Measurements from ENCODE around the gene RET.

The RET gene

GRCh38 chr10:43076876-43077420, at the start of gene RET:
Gene RET (plus strand): TSS chr10:43077069. CDS start chr10:43077259, 190 bp downstream.
- DNase-seq: no peak

GRCh38 chr10:43027331-43027955, 49.4 kb upstream of the RET start:
- DNase-seq: no peak

DNA sequence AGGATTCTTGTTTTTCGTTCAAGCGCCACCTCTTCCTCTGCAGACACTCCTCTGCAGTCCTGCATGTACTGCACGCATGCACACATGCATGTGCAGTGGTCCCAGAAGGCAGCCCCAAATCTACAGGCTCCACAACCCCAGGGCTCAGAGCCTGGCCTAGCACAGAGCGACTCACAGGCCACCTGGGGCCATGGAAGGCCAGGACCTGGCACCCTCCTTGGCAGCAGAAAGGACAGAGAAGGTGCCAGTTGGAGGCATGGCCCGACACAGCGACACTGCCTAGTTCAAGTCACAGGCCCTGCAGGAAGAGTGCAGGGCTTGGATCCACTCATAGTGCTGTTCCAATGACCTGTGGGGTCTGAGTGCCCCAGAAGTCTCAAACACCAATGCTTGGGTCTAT, 48.7 kb upstream of the RET start:
- no peak for DNase-seq

GRCh38 chr10:43029043-43029442, 47.8 kb upstream of the RET start:
- no peak for DNase-seq

DNA sequence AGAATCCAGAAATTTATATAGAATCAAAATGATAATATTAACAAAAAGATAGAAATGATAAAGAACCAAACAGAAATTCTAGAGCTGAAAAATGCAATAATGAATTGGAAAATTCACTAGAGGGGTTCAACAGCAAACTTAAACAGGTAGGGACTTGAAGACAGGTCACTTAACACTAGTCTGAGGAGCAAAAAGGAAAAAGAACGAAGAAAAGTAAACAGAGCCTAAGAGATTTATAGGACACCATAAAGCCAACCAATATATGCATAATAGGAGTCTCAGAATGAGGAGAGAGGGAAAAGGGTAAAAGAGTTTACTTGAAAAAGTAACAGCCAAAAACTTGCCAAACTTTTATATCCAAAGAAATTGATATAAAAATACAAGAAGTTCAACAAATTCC, 44.3 kb upstream of the RET start:
- DNase-seq: no peak

DNA sequence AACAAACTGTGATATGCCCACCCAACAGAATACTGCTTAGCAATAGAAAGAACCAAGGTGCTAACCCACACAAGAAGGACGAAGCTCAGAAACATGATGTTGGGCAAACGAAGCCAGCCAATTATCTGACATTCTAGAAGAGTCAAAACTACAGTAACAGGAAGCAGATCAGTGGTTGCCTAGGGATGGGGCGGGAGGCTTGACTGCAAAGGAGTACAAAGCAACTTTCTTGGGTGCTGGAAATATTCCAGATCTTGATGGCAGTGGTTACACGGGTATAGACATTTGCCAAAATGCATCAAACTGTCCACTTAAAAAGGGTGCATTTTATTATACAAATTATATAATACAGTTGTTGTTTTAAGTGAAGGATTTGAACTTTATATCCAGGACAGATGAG, 41.1 kb upstream of the RET start:
- no peak for DNase-seq

DNA sequence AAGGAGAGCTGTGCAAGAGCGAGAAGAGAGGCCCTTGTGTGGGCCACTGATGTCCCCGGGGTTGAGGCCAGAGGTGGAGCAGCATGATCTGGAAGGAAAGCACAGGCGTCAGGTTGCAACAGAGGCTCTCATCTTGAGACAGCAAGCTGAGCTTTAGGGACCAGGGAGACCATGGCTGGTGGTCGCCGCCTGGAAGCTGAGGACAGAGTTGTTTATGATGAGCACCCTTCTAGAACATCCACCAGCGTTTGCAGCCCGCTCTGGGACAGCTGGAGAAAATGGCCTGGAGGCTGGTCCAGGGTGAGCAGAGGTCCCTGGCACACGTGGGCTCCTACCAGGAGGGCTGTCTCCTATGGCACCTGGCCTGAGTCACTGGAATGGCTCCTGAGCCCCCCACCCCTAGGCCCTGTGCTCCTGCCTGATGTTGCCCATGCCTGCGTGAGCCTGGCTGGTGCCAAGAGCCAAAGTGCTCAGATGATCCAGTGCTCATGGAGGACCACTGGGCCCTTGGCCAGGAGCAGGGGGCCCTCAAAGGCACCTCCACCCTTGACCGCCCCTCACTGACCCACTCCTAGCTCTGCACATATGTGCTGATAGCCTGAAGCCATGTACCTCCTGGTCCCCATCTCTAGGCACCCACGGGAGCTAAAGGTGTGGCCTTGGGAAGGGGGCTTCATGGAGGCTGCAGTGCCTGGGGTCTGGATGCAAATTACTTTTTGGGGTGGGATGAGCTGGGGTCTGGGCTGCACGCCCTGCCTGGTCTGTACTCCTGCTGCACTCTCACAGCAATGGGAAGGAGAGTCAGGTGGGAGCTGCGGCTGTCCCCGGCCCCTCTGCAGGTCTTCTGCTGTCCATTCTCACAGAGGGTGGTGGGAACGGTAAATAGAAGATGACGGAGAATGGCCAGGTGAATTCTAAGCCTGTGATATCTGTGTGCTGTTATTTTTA, 40.1 kb upstream of the RET start:
- no peak for DNase-seq

GRCh38 chr10:43037440-43037839, 39.4 kb upstream of the RET start:
- no peak for DNase-seq

DNA sequence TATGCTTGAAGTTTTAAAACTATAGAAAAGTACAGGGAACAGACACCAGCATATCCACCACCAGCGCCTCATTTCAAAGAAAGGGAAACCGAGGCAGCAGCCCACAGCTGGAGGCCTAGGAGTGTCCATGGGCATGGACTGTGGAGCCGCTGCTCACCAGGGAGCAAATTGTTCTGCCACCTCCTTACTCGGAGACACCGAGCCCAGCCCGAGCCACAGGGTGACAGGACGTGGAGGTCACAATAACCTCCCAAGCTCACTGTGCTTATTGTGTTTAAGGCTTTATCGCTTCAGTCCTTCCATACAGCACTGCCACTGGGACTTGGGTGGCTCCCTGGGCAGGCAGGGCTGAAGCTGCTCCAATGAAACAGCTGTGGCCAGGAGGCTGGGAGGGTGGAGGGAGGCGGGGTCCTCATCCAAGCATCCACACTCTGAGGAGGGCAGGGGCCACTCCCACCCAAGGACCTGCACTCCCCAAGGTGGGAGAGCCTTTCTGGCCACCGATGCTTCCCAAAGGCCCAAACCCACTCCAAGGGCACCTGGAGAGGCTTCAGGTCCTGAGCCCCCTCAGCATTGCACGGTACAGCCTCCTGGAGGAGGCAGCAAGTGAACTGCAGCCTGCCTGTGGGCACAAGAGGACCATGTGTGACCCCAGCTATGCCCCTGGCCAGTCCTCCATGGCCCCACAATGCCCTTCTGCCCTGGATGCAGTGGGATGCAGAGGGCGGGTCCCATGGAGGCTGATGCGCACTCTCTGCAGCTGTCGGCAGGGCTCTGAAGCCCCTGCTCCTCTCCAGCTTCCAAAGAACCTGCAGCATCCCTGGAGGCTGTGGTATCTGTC, 38.7 kb upstream of the RET start:
- DNase-seq: no peak

DNA sequence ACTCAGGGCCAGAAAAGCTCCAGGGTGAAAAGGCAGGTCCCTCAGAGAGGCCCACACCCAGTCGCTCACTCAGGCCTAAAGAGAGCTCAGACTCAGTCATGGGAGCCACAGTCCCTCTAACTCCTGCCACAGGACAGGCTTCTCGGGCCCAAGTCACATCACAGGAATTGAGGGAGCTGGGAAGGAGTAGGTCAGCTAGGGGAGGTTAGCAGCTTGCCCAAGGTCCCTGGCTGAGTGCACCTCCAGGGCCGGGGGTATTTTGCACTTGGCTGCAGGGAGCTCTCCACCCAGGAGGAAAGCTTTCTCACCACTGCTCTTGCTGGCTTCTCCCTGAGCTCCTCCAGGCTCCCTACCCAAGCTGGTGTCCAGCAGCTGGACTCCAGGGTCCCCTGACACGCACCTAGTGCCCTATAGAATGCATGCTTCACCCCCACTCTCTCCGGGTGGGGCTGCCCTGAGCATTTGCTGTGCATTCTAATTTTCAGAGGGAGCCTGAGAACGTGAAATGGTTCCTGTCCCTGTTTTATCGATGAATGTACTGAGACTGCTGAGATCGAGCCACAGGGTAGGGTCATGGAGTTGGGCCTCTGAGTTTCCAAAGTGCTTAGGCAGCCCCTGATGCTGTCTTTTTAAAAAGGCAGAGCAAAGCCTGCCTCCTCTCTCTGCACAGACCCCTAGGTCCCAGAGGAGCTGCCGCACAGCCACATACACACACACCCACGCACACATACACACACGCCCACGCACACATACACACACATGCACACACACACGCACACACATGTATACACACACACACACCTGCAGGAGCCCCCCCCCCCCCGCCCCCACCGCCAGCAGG, 37.9 kb upstream of the RET start:
- no peak for DNase-seq

DNA sequence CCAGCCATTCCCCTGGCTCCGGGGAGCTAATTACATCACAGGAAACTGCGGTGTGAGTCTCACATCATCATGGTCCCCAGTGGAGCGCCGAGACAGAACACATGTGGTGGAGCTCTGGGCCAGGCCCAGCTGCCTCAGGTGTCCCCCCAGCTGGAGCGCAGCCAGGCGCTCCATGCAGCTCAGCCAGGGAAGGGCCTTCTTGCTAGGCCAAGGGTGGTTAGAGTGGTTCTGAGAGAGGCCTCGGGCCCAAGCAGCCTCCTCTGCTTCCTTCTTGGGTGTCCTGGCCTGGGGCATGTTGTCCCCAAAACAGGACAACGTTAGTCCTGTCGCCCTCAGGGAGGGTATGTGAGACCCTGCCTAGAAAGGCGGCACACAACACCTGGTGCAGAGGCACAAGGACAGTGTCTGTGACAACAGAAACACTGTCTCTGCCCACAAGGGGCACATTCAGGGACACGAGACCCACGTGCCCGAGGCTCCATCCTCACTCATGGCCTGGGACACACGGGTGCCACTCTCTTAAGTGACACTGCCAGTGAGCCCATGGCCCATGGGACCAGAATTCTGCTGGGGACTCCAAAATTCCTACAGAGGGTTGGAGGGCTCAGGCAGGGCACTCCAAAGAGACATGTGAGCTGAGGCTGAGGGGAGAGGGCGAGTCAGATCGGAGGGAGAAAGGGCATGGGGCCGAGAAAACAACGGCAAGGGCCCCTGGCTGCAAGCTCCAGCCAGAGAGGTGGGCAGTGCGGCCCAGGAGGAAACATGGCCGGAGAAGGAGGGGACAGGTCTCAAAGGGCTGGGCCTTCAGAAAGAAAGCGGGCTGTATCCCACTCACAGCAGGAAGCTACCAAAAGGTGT, 37.0 kb upstream of the RET start:
- DNase-seq: no peak

GRCh38 chr10:43040482-43041256, 36.2 kb upstream of the RET start:
- no peak for DNase-seq

GRCh38 chr10:43041422-43042342, 35.2 kb upstream of the RET start:
- DNase-seq: no peak

- DNase-seq: no peak
Measured at GRCh38 chr10:43042503-43043341, 34.1 kb upstream of the RET start.

DNA sequence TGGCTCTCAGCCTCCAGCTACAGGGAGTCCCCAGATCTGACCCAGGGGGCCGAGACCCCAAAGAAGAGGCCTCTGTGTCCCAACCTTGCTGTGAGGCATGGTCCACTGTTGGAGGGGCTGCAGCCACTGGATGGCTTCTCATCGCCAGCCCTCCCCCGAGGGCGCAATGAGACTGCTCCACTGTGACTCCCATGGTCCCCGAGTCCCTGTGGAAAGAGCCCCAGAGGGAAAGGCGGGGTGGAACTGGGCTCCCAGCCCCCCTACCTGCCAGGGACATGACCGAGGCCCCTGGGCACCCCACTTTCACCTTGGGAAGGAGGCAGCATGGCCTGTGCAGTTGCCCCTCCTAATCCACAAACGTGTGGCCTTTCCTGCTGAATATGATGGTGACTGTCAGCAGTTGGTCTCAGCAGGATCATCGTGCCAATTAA, 33.5 kb upstream of the RET start:
- no peak for DNase-seq

GRCh38 chr10:43043773-43044447, 33.0 kb upstream of the RET start:
- no peak for DNase-seq

GRCh38 chr10:43044448-43044921, 32.4 kb upstream of the RET start:
- no peak for DNase-seq
